8988T (cell line): Measurements from ENCODE around the gene FAM72C.
"Not testable (repeated sequence)": the region's sequence is repeated elsewhere in the genome, so short reads cannot be mapped to it uniquely, and the experiment has no call there.

Source experiments
- DNase-seq: peaks from one replicate; pipeline ENCODE4 v3.0.0; 2011

FAM72C gene

GRCh38 chr1:143984721-143985473, 13.1 kb upstream of the FAM72C start:
- not testable (repeated sequence) for DNase-seq

- DNase-seq, result not testable (repeated sequence)
These were observed 2.6 kb upstream of the FAM72C start for GRCh38 chr1:143974416-143974815.

DNA sequence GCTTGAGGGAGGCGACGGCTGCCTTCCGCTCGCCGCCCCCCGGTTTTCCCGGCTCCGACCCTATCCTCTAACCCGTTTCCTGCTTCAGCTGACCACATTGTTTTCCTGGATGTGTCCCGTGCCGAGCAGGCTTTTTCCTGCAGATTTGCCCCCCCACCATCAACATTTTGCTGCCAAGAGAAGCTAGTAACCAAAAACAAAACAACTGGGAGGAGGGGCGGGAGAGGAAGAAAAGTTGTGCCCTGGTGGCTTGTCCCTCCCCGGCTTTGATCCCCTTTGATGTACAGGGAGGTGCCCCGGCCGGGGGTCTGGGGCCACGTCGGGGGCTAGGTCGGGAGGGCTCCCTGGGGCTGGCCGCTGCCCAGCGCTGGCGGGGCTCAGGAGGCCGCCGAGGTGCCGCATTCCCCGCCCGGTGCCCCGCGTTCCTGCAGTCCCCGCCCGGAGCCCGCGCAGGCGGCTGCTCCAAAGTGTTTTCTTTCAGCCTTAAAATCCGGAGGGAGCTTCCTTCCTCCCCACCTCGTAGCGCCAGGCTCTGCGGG, 2.2 kb upstream of the FAM72C start:
- not testable (repeated sequence) for DNase-seq

GRCh38 chr1:143972753-143973326, 1.1 kb upstream of the FAM72C start:
- DNase-seq, result not testable (repeated sequence)

DNA sequence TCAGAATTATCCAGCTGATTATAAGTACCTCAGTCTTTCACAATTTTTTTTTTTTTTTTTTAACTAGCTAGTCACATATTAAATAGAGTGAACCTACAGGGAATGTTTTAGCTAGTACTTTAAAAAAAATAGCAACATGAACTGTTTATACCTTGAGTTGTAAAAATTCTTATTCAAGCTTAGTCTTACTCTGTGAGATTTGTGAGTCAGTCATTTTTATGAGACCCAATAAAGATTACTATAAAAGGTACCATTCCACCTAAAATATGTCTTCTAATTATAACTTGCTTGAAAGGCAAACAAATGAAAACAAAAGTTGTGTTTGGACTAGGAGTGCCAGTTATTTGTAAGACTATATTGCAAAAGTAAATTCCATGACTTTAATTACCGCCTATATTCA, 5.9 kb downstream of the FAM72C start:
- DNase-seq, result not testable (repeated sequence)

GRCh38 chr1:143964294-143964693, 7.5 kb downstream of the FAM72C start:
- DNase-seq, result not testable (repeated sequence)

DNA sequence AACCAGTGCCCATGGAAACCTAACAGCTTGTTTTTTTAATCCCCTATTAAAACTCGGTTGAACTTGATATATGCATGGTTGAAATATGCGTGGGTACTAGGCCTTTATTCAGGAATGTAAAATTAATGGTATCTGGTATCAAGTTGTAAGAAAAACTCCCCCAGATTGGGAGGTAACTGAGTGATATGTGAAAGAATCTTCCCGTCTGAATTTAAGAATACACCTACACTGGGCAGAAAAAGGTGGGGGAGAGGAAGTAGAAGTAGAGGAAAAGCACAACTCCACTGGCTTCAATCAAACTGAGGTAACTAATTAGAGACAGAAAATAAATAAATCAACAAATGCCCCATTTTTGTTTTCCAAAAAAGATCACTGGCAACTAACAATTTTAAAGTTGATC, 15.9 kb downstream of the FAM72C start:
- not testable (repeated sequence) for DNase-seq

GRCh38 chr1:143952913-143953312, 18.9 kb downstream of the FAM72C start:
- DNase-seq, result not testable (repeated sequence)

GRCh38 chr1:143951485-143952391, 20.0 kb downstream of the FAM72C start:
- not testable (repeated sequence) for DNase-seq

DNA sequence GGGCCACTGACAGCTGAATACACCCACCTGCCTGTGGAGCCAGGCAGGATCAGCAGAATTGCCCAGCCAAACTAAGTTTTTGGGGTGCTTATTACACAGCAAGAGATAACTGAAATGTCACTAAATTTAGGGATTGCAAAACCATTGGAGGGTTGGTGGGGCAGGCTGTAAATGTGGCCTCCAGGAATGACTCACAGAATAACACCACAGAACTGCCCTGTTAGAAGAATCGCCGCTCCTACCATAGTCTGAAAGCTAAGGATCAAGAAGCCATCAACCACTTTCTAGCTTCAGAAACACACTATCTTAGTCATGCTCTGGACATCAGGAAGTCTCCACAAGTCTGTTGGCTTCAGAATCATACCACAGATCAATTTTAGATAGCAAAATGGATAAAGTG, 24.0 kb downstream of the FAM72C start:
- DNase-seq, result not testable (repeated sequence)

DNA sequence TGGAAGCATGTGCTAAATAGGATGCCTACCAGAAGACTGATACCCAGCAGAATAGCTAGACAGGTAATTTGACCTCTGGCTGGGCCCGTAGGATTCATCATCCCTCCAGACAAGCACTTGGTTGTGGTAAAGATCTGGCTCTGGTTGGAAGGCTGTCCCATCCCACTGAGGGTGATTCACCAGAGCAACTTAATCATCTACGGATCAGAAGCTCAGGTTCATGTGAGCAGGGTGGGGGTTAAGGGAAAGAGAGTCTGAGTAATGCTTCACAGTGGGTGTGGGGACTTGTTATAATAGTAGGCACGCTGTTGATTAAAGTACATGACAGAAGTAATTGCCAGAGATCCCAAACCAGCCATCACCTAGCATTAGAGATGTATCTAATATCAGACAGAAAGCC, 26.5 kb downstream of the FAM72C start:
- DNase-seq, result not testable (repeated sequence)

DNA sequence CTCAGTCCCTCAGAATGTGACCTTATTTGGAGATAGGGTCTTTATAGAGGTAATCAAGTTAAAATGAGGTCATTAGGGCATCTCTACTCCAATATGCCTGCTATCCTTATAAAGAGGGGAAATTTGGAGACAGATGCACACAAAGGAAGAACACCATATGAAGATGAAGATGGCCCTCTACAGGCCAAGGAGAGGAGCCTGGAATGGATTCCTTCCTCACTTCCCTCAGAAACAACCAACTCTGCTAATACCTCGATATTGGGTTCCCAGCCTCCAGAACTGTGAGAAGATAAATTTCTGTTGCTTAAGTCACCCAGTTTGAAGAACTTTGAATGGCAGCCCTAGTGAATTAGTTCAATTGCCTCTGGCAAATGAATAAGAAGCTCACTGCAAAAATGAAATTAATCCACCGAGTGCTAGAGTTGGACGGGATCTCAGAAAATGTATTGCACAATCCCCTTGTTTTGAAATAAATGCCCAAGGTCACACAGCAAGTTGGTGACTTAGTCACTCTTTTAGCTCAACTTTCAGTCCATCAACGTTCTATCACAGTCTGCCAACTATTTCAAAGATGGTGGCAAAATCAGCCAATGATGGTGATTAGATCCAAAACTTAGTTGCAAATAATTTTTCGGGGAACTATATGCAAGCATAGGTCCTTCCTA, 27.1 kb downstream of the FAM72C start:
- DNase-seq, result not testable (repeated sequence)

DNA sequence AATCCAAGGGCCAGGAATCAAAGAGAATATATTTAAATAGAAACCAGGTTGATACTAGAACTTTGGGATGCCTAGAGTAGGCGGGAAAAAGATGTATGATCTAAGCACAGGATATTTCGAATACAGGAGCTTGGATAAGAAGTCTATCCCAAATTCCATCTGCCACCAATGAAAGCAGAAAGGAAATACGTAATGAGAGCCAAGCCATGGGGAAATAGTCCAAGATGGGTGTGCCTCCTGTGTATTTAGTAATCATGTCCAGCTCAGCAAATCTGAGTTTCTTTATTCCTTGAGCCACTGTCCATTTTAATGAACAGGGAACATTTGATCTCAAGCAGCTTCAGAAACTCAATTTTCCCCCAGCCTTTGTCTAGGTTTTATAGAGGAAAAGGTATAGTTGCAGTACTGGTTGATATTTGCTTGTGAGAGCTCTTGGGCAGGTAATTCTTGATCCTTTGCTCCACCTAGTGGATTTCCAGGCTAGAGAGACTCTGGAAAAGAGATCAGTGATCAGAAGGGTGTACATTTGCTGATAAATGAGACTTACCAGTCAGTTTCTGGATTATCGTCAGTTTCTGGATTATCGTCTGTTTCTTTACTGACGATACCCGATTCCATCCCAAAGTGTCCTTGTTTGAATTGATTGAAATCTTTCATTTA, 28.3 kb downstream of the FAM72C start:
- not testable (repeated sequence) for DNase-seq

DNA sequence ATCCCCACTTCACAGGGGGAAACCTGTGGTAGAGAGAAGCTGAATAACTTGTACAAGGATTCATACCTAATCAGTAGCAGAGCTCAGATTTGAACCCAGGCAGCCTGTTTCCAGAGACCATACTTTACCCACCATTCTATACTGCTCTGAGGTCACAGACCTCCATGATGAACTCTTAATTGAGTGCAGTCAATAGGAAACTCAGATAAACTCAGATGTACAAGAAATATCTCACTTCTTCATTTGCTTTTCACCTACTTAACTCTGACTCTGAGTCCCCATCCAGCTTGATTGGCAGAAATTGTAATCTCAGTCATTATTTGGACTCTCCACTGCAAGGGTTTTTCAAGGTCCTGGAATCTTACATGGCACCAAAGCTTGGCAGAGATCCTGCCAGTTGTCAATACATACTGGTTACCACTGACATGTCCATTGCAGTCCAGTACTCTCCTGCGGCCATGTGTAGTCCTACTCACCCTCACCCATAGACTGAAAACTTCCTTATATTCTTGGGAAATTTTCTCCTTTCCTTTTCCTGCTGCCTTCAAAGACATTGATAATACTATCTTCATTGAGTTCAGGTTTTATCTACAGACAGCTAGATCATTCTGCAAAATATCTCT, 29.4 kb downstream of the FAM72C start:
- not testable (repeated sequence) for DNase-seq

GRCh38 chr1:143939666-143940065, 32.1 kb downstream of the FAM72C start:
- not testable (repeated sequence) for DNase-seq

DNA sequence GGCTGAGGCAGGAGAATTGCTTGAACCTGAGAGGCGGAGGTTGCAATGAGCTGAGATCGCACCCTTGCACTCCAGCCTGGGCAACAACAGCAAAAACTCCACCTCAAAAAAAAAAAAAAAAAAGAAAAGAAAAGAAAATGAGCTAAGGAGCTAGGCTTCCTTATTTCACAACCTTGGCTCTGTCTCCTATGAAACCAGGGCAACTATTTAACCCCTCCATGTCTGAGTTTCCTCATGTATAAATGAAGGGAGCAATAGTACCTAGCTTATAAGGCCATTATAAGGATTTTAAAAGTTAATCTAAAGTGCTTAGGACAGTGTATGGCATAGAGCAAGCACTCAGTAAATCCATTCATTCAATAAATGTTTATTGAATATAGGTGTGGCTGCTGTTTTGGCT, 32.9 kb downstream of the FAM72C start:
- not testable (repeated sequence) for DNase-seq

DNA sequence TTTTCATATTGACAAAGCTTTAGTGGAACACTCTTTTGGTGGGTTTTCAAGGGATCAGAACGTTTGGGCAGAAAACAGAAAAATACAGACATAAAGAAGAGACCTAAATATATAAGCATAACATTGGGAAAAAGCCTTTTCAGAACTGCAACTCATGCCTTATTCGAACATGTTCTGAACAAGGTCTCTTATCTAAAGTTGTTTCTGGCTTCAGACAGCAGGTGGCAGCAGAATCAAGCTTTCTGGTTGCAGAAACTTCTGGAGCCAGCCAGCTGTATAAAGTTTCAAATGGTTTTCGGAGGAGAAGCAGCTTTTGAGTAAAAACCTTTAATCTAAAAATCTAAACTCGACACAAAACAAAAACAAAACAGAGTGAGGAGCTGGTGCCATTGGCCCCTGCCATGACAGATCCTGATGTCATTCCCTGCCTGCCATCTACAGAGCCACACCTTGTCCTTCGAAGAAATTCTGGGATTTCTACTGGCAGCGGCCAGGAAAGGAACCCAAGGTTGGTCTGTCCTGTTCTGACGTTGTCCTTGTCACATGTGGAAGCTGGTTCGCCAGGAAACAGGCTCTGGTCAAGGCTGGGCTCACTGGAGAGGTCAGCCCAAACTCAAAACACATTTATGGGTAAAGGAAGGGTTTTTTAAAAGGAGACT, 35.2 kb downstream of the FAM72C start:
- not testable (repeated sequence) for DNase-seq

DNA sequence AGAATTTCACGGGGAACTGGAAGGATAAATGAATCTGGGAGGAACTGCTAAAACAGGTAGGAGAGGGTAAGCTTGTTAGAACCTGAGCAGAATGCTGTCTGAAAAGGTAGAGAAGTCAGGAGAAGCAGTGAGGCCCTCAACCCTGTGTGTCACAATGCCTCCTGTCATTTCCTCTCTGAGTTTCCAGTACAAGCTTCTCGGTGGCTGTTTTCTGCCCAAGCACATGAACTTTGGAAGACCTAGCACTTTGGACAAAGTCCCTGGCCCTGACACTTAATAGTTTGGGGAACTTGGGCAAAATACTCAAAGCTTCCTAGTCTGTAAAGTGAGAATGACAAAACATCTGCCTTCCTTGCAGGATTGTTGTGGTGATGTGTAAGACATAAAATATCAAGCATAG, 52.7 kb downstream of the FAM72C start:
- DNase-seq, result not testable (repeated sequence)

- DNase-seq, result not testable (repeated sequence)
These were observed 53.2 kb downstream of the FAM72C start for GRCh38 chr1:143918552-143918951.

DNA sequence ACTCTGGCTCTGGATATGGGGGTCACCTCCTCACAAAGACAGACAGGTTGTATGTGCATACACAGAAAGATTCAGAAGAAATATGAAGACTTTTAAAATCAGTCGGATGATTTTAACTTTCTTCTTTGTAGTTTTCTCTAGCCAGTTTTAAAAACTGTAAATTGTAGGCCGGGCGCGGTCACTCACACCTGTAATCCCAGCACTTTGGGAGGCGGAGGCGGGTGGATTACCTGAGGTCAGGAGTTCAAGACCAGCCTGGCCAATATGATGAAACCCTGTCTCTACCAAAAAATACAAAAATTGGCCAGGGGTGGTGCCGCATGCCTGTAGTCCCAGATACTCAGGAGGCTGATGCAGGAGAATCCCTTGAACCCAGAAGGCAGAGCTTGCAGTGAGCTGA, 58.1 kb downstream of the FAM72C start:
- not testable (repeated sequence) for DNase-seq
